Endothelial cell of umbilical vein (primary cell): ENCODE measurements around the gene NBEA. TPM values are rescaled to one million over a fixed set of nuclear protein-coding genes. Genes with fewer than 3 reads are reported as not detected.

Experiments
- BruUV-seq: library from RNA; stranded (reverse); fragments of 400-500 nt; replicated peaks from 2 replicates; lab custom pipeline; 2021; lab: Mats Ljungman, UMichigan
- CTCF ChIA-PET: fragments of 300-600, 350-600 bp; sonication (Branson Sonifier 250); formaldehyde crosslinking; loops from one replicate; lab custom pipeline; 2021; ENCODE audit warnings: antibody characterized with exemption, inconsistent platforms; lab: Charles Lee
- POLR2A ChIA-PET: fragments of 300-600, 350-600 bp; sonication (Branson Sonifier 250); formaldehyde crosslinking; loops from one replicate; lab custom pipeline; 2021; ENCODE audit warnings: antibody characterized with exemption, inconsistent platforms; lab: Charles Lee
- DNase-seq: peaks from one replicate; pipeline ENCODE4 v3.0.0-alpha.2; 2011; ENCODE audit warnings: low read depth, low spot score
- FAIRE-seq: peaks from 2 replicates; lab custom pipeline; 2011; peaks lifted over from hg19 to GRCh38; lab: Jason Lieb, UNC
- H2AFZ ChIP-seq: 2 replicates; pipeline ENCODE4 v1.6.0; 2012; ENCODE audit warnings: low read depth, low read length, control low read depth, inconsistent platforms
- H3K27ac ChIP-seq: 2 replicates; pipeline ENCODE4 v1.5.1; 2011; ENCODE audit warnings: low read depth, mild to moderate bottlenecking, control low read depth, low read length, moderate library complexity; ENCODE audit not compliant: insufficient read depth
- H3K27me3 ChIP-seq, 2 experiments: 2 replicates each; pipeline versions ENCODE4 v1.6.0 to v1.6.1; 2011; ENCODE audit warnings: low read length in 2 of 2, mixed read lengths in 1 of 2; ENCODE audit not compliant: control insufficient read depth in 2 of 2, insufficient read depth in 2 of 2
- H3K36me3 ChIP-seq, 2 experiments: 2 replicates in 1 of 2; 3 replicates in 1 of 2; pipeline ENCODE4 v1.5.1; 2011; ENCODE audit warnings: low read length in 2 of 2, mild to moderate bottlenecking in 1 of 2, moderate library complexity in 1 of 2; ENCODE audit not compliant: control insufficient read depth in 2 of 2, insufficient read depth in 2 of 2; ENCODE audit errors: extremely low read depth in 1 of 2
- H3K4me1 ChIP-seq: 3 replicates; pipeline ENCODE4 v1.5.1; 2011; ENCODE audit warnings: mild to moderate bottlenecking, low read length; ENCODE audit not compliant: control insufficient read depth, insufficient read depth; ENCODE audit errors: extremely low read depth
- H3K4me2 ChIP-seq: 2 replicates; pipeline ENCODE4 v1.6.1; 2011; ENCODE audit warnings: low read length, control low read depth, mixed read lengths; ENCODE audit not compliant: insufficient read depth
- H3K4me3 ChIP-seq, 3 experiments: fragments of 200-600 bp in 1 of 3; sonication (generic), shearing (Covaris generic) in 1 of 3; replicated peaks in 1 of 3; 2 replicates each; pipeline ENCODE4 v1.5.1; 2011 to 2016; ENCODE audit warnings: control low read depth in 3 of 3, low read length in 3 of 3, mild to moderate bottlenecking in 2 of 3, inconsistent platforms in 1 of 3, low read depth in 1 of 3, moderate library complexity in 1 of 3; ENCODE audit not compliant: insufficient read depth in 1 of 3
- H3K79me2 ChIP-seq: 2 replicates; pipeline ENCODE4 v1.6.0; 2012; ENCODE audit warnings: low read length, inconsistent platforms; ENCODE audit not compliant: control insufficient read depth, insufficient read depth
- H3K9ac ChIP-seq: replicated peaks from 2 replicates; pipeline ENCODE3; 2011; ENCODE audit warnings: low read length, control low read depth; ENCODE audit not compliant: insufficient read depth; ENCODE audit errors: extremely low read depth
- H3K9me1 ChIP-seq: replicated peaks from 3 replicates; pipeline ENCODE4 v1.6.0; 2011; ENCODE audit warnings: mild to moderate bottlenecking, low read length; ENCODE audit not compliant: control insufficient read depth, insufficient read depth; ENCODE audit errors: extremely low read depth
- H3K9me3 ChIP-seq: replicated peaks from 2 replicates; pipeline ENCODE4 v1.5.1; 2012; ENCODE audit warnings: low read length, inconsistent platforms; ENCODE audit not compliant: control insufficient read depth, insufficient read depth
- H4K20me1 ChIP-seq: replicated peaks from 2 replicates; pipeline ENCODE3; 2011; ENCODE audit warnings: mild to moderate bottlenecking, low read length; ENCODE audit not compliant: control insufficient read depth, insufficient read depth; ENCODE audit errors: extremely low read depth
- EZH2 ChIP-seq: IDR thresholded peaks from 2 replicates; pipeline ENCODE4 v1.6.1; 2012; ENCODE audit warnings: borderline replicate concordance, low read depth, mild to moderate bottlenecking, moderate library complexity, low read length, inconsistent platforms; ENCODE audit not compliant: severe bottlenecking
- FOS ChIP-seq: IDR thresholded peaks from 2 replicates; pipeline ENCODE4 v1.6.1; 2011; ENCODE audit warnings: mild to moderate bottlenecking, low read length, moderate library complexity, borderline replicate concordance; ENCODE audit not compliant: insufficient read depth
- GATA2 ChIP-seq: IDR thresholded peaks from 2 replicates; pipeline ENCODE4 v1.7.0; 2011; ENCODE audit warnings: low read depth, mild to moderate bottlenecking, moderate library complexity, mixed read lengths, low read length; ENCODE audit not compliant: insufficient read length, insufficient read depth
- JUN ChIP-seq: IDR thresholded peaks from 2 replicates; pipeline ENCODE4 v1.6.1; 2011; ENCODE audit warnings: borderline replicate concordance, low read depth; ENCODE audit not compliant: insufficient read length, insufficient read depth
- MYC ChIP-seq: IDR thresholded peaks from one replicate; pipeline ENCODE4 v1.6.1; 2011; ENCODE audit warnings: mild to moderate bottlenecking, low read depth, low read length
- POLR2A ChIP-seq: IDR thresholded peaks from 2 replicates; pipeline ENCODE4 v1.6.1; 2012; ENCODE audit warnings: low read depth, mild to moderate bottlenecking, control low read depth, low read length
- POLR2AphosphoS5 ChIP-seq: IDR thresholded peaks from 2 replicates; pipeline ENCODE4 v1.6.1; 2012; ENCODE audit warnings: low read depth, mild to moderate bottlenecking, control low read depth, low read length, moderate library complexity; ENCODE audit not compliant: insufficient read depth
- dilution Hi-C: fragments of 300-500 bp; cut with MboI; formaldehyde crosslinking; loops from one replicate; pipeline ENCODE4 v1.15.0; 2019; ENCODE audit warnings: low sequenced_read_pairs; ENCODE audit not compliant: extremely low pct_ligation_motif_present
- intact Hi-C: fragments of 100-400 bp; cut with micrococcal nuclease; formaldehyde crosslinking; loops from one replicate; pipeline ENCODE4 v1.10.0; 2022
- polyA plus RNA-seq, 4 experiments: library from polyadenylated mRNA; depleted of rRNA in 3 of 4; stranded (reverse) in 3 of 4; unstranded in 1 of 4; fragments of >200 nt; gene quantifications; 2 replicates each; pipeline versions ENCODE4 v1.2.1 to v1.2.3, GENCODE V29; 2011 to 2012; ENCODE audit warnings: missing spikeins in 1 of 4
- total RNA-seq: library from RNA; stranded (reverse); gene quantifications from 2 replicates; pipeline ENCODE4 v1.2.3, GENCODE V29; 2021
- TF ChIP-seq, protein P1 (sequence below), 2 donors: IDR thresholded peaks; 1 replicate in 1 of 2; 2 replicates in 1 of 2; pipeline ENCODE4 v1.5.1; 2011; ENCODE audit warnings: low read length in 2 of 2, mild to moderate bottlenecking in 2 of 2, moderate library complexity in 2 of 2, control low read depth in 1 of 2, inconsistent platforms in 1 of 2, low read depth in 1 of 2; ENCODE audit not compliant: insufficient read depth in 1 of 2; ENCODE audit errors: extremely low read depth in 1 of 2
- TF ChIP-seq, protein P2 (sequence below): IDR thresholded peaks from 2 replicates; pipeline ENCODE4 v1.6.1; 2011; ENCODE audit not compliant: insufficient read depth, insufficient read length

Gene NBEA
- total and polyA plus RNA-seq, 2 donors (not counting 3 experiments of a cell fraction or from before 2014, with no cell fraction given) = 3.0 to 4.8 TPM

DNA sequence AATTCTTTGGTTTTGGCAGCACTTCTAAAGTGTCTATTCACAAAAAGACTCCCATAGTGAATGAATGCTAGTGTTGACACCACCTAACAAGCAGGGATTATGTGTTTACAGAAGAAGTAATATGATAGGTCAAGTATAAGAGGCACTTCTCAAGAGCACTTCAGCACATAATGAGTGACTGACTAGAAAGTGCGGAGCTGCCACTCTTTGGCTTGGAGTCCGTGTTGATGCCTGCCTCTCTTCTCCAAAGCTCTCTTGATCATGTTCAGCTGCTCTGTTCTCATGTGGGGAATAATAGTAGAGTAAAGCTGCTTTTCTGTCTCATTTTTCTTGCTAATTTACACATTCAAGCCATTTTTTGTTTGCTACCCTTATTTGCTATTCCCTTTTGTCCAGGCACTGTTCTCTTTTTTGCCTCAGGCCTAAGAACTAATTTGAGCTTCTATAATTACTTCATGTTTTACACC lies 557.2 kb downstream of the NBEA start:
- no TSS peak for BruUV-seq
- no peak overlapping the region for H3K27ac ChIP-seq
- dilution Hi-C loops = no loop called here
- H4K20me1 ChIP-seq = no peaks in the 10 kb centered on the region
- no peaks in the 10 kb centered on the region for H3K27me3 ChIP-seq
- no peaks in the 10 kb centered on the region for H3K9me1 ChIP-seq
- H3K4me1 ChIP-seq = no peaks in the 10 kb centered on the region
- no peaks in the 10 kb centered on the region for H3K9me3 ChIP-seq
- H2AFZ ChIP-seq = no peak overlapping the region
- TF ChIP-seq POLR2A = no peak
- TF ChIP-seq EZH2 = no peak
- no peak for TF ChIP-seq FOS
- TF ChIP-seq JUN = no peak
- H3K9ac ChIP-seq = no peak overlapping the region
- H3K4me3 ChIP-seq = no peak overlapping the region
- no peak for FAIRE-seq
- intact Hi-C loops = no loop called here
- H3K4me2 ChIP-seq = no peak overlapping the region
- H3K79me2 ChIP-seq = no peaks in the 10 kb centered on the region
- POLR2A ChIA-PET = no interaction called here
- DNase-seq = no peak
- CTCF ChIA-PET = interaction anchor here (1.0 to 1.4 kb wide), 3 partner anchors 10 to 32 kb away, joined by 3 to 4 read pairs (median 3); no protein-coding TSS in a partner anchor
- no peaks in the 10 kb centered on the region for H3K36me3 ChIP-seq

DNA sequence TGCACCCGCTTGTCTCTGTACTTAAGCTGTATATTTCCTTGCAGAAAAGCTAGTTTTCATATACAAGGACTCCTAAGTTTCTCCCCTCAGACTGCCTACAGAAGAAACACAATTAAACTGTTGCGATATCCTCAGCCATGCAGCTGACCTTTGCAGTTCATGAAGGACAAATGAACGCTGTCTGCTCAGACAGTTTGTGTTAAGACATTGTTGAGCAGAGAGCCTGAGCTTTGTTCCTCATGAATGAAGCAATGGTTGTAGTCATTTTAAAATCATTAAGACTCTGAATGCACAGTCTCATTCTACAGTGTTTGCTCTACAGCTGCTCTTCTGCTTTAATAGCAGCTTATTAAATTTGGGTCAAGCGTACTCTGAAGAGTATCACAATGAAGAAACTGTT lies 557.6 kb downstream of the NBEA start:
- no peak overlapping the region for H3K4me2 ChIP-seq
- H2AFZ ChIP-seq = no peak overlapping the region
- no peaks in the 10 kb centered on the region for H3K9me3 ChIP-seq
- no peak for DNase-seq
- no peaks in the 10 kb centered on the region for H3K9me1 ChIP-seq
- no peak overlapping the region for H3K9ac ChIP-seq
- no peak for FAIRE-seq
- dilution Hi-C loops = no loop called here
- ChIA-PET CTCF (interaction anchor here (1.0 to 1.4 kb wide), 3 partner anchors 10 to 32 kb away, joined by 3 to 4 read pairs (median 3); no protein-coding TSS in a partner anchor), POLR2A (no interaction called here)
- H3K27me3 ChIP-seq = no peaks in the 10 kb centered on the region
- intact Hi-C loops = no loop called here
- no TSS peak for BruUV-seq
- H3K79me2 ChIP-seq = no peaks in the 10 kb centered on the region
- no peak overlapping the region for H3K27ac ChIP-seq
- H3K4me1 ChIP-seq = no peaks in the 10 kb centered on the region
- H4K20me1 ChIP-seq = no peaks in the 10 kb centered on the region
- H3K4me3 ChIP-seq = no peak overlapping the region
- TF ChIP-seq FOS (no peak), EZH2 (no peak), POLR2A (no peak), MYC (no peak), POLR2AphosphoS5 (no peak), JUN (no peak), GATA2 (no peak)
- TF ChIP-seq, protein P1, sequence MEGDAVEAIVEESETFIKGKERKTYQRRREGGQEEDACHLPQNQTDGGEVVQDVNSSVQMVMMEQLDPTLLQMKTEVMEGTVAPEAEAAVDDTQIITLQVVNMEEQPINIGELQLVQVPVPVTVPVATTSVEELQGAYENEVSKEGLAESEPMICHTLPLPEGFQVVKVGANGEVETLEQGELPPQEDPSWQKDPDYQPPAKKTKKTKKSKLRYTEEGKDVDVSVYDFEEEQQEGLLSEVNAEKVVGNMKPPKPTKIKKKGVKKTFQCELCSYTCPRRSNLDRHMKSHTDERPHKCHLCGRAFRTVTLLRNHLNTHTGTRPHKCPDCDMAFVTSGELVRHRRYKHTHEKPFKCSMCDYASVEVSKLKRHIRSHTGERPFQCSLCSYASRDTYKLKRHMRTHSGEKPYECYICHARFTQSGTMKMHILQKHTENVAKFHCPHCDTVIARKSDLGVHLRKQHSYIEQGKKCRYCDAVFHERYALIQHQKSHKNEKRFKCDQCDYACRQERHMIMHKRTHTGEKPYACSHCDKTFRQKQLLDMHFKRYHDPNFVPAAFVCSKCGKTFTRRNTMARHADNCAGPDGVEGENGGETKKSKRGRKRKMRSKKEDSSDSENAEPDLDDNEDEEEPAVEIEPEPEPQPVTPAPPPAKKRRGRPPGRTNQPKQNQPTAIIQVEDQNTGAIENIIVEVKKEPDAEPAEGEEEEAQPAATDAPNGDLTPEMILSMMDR (IDR thresholded peaks at IDR 0.05; ENCODE audit: extremely low read depth in 1 of 2, insufficient read depth in 1 of 2, low read depth in 1 of 2, low read length in 2 of 2) = no peak
- TF ChIP-seq, protein P2, sequence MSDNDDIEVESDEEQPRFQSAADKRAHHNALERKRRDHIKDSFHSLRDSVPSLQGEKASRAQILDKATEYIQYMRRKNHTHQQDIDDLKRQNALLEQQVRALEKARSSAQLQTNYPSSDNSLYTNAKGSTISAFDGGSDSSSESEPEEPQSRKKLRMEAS = no peak
- H3K36me3 ChIP-seq = no peaks in the 10 kb centered on the region
